Left renal pelvis (tissue), 4 donors: ENCODE measurements around the gene ACTN4. TPM values are rescaled to one million over a fixed set of nuclear protein-coding genes. Genes with fewer than 3 reads are reported as not detected.

Experiments used
- DNase-seq, 4 donors: peaks; one replicate each; pipeline ENCODE4 v3.0.0-alpha.2; 2013; ENCODE audit warnings: low read depth in 4 of 4, low spot score in 3 of 4
- polyA plus RNA-seq, 4 donors: library from polyadenylated mRNA; unstranded; fragments of 120-200 nt; gene quantifications; one replicate each; pipeline ENCODE4 v1.2.1, GENCODE V29; 2013; ENCODE audit not compliant: insufficient read length in 4 of 4

Gene ACTN4
- polyA plus RNA-seq, 4 donors = 470 to 694 (median 623) TPM

DNA sequence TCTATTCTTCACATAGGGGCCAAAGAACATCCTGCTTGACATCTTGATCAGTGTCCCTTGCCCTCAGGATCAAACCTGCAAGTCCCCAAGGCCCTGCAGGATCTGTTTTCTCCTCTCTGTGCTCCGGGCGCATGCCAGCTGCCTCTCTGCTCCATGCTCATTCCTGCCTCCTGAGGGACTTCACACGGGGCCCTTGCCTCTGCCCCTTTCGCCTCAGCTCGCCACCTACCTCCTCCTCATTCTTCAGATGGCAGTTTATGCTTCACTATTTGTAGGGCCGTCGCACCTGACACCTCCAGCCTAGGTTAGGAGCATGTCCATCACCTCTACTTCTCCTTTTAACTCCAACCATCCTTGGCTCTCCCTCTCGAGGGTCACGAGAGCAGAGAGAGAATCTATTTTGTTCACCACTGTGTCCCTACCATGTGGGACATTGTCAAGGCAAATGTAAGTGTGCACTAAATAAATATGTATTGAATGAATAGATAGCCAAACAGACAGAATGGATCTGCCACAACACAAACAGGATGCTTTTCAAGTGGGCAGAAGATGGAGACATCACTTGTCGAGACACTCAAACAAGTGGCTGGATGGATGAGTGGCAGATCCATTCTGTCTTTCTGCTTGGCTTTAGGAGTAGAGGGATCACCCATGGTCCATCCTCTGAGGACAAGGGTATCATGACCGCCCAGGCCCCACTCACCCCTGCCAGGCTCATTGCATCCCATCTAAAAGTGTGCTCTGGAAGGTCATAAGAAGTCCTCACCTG, 29.6 kb downstream of the ACTN4 start:
- DNase-seq = no peak

DNA sequence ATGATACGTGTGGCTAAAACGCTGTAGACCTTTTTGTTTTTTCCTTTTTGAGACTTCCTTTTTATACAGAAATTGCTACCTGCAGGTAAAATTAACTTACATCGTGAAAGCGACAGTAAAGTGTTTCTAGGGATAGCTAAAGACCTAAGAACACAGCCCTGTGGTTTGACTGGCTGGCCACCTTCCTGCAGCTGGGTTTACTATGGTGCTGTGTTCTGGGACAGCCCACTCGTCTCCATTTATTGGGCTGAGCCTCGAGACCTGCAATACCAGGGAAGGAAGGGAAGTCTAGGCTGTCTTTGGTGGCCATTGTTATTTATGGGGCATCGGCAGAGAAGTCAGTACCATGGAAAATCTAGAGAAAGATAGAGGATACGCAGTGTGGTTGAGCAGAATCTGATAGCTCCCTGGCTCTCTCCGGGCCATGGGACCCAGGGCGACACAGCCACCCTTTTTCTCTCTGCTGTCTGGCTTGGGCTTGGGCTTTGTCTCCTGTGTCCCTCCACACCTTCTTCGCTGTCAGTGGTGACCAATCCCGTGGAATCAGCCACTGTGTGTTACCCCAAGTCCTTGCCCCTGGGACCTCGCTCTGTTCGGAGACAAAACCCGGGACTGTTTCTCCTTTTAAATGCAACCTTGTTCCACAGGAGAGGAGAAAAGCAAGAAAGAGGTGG, 30.9 kb downstream of the ACTN4 start:
- DNase-seq = no peak

GRCh38 chr19:38678891-38679494, 31.5 kb downstream of the ACTN4 start:
- no peak for DNase-seq

GRCh38 chr19:38679839-38680238, 32.4 kb downstream of the ACTN4 start:
- DNase-seq = no peak

GRCh38 chr19:38682195-38682867, 34.9 kb downstream of the ACTN4 start:
- DNase-seq = no peak

- DNase-seq = no peak
Measured at GRCh38 chr19:38682872-38683392, 35.5 kb downstream of the ACTN4 start.

DNA sequence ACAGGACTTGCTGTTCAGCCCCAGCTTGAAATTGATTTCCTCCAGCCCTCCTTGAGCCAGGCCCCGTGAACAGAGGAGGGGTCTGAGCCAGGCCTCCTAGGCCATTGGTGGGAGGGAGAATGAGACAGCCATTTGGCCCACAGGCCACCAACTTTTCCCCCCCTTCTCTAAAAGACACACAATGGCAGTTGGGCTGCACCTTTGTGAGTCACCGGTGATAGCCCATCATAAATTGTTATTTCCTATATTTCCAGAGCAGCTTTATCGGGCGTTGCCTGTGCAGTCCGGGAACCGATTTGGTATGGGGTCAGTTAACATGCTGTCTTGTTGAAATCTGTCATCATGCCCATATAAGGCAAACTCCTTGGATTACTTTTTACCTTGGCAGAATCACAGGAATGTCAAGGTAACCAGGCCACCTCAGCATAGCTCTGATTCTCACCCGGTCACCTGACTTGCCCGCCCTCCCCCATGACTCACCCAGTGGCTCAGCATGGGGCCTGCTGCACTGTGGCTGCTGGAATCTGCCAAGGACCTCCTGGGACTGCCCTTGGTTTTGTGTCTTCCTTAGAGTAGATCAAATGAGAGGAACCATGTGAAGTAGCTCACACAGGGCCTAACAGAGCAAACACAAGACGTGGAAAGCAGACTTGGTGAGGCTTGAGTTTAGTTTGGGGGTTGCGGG, 36.1 kb downstream of the ACTN4 start:
- DNase-seq = peak in 1 of 4 donors; percentile 66

DNA sequence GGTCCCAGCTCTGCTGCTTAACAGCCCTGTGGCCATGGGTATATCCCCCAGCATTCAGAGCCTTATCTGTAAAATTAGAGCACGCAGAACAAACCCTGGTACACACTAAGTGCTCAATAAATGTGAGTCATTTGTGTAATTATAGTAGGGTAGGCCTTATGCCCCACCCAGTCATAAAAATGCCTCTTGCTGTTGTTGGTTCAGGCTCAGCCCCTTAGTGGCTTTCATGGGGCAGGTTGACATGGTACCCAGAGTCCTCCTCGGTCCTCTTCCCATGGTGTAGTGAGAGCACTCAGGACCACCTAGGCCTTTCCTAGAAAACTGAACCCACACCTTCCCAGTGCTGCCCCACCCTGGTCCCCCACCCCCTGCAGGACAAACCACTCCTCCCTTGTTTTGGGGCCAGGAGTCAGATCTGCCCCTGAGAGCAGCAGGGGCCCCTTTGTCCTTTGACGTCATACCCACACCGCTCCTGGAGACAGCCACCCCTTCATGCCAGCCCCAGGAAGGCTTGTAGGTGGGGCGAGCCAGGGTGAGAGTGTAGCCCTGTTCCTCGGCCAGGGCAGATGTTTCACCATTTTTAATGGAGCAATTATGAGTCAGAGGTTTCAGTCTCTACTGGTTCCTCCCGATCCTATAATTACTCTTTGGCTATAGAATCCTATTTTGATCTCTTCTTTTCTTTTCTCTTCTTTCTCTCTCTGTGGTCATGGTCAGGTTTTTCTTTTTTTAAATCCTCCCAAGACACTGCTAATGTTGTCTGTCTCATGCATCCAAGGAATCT, 36.8 kb downstream of the ACTN4 start:
- no peak for DNase-seq

DNA sequence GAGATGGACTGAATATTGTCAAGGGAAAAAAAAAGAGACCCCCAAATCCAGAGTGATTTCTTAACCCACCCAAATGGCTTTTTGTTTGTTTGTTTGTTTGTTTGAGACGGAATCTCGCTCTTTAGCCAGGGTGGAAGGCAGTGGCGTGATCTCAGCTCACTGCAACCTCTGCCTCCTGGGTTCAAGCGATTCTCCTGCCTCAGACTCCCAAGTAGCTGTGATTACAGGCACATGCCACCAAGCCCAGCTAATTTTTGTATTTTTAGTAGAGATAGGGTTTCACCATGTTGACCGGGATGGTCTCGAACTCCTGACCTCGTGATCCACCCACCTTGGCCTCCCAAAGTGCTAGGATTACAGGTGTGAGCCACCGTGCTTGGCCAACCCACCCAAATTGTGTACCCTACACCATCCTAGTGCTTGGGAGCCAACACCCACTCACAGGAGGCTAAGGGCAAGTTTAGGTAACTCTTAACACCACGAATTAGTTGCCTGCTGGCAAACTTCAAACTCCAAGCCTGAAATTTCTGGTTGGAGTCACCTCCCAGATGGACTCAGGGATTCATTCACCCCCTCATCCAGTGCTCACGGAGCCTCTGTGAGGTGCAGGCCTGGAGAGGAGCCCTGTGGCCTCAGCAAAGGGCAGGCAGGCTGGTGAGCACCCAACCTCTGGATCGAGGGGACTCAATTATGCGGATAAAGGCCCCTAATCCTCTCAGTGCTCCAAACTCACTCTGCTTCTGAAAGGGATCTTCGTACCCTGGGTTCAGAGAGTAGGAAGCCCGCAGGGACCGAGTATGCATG, 37.6 kb downstream of the ACTN4 start:
- no peak for DNase-seq

GRCh38 chr19:38685666-38686529, 38.4 kb downstream of the ACTN4 start:
- DNase-seq = no peak

DNA sequence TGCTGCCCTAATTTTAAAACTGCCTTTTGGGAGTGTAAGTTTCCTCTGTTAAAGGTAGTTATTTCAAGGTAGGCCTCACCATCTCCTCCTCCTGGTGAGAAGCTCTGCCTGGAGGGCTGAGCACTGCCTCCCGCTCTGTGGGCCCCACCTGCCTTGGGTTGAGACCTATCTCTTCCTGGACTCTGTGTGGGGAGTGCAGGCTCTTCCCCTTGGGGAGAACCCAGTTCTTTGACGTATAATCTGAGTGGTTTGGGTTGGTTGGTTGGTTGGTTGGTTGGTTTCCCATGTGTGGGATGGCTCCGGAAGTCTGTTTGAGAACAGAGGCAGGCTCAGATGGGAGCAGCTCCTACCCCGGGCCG, 39.1 kb downstream of the ACTN4 start:
- DNase-seq = no peak

DNA sequence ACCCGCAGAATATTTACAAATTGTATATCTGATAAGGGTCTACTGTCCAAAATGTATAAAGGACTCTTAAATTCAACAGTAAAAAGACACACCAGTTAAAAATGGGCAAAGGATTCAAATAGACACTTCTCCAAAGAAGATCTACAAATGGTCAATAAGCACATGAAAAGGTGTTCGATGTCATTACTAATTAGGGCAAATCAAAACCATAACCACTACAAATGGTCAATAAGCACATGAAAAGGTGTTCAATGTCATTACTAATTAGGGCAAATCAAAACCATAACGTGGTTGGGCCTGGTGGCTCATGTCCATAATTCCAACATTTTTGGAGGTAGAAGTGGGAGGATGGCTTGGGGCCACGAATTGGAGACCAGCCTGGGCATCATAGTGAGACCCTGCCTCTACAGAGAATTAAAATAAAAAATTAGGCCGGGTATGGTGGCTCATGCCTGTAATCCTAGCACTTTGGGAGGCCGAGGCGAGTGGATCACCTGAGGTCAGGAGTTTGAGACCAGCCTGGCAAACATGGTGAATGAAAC, 40.5 kb downstream of the ACTN4 start:
- DNase-seq = no peak

GRCh38 chr19:38690146-38690545, 42.7 kb downstream of the ACTN4 start:
- DNase-seq = no peak

DNA sequence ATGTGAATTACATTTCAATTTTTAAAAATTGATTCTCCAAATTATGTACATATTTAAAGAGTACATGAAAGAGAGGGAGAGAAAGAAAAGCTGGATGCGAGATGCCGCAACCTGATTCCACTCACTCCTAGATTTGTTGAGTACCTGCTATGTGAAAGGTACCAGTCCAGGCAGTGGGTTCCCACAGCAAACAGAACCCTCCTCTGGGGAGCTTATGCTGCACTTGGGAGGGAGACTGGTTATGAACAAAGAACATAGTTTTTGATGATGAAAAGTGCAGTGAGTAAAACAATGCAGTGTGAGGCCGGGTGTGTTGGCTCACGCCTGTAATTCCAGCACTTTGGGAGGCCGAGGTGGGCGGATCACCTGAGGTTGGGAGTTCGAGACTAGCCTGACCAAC, 43.4 kb downstream of the ACTN4 start:
- no peak for DNase-seq

- no peak for DNase-seq
Measured at GRCh38 chr19:38691938-38692457, 44.5 kb downstream of the ACTN4 start.

DNA sequence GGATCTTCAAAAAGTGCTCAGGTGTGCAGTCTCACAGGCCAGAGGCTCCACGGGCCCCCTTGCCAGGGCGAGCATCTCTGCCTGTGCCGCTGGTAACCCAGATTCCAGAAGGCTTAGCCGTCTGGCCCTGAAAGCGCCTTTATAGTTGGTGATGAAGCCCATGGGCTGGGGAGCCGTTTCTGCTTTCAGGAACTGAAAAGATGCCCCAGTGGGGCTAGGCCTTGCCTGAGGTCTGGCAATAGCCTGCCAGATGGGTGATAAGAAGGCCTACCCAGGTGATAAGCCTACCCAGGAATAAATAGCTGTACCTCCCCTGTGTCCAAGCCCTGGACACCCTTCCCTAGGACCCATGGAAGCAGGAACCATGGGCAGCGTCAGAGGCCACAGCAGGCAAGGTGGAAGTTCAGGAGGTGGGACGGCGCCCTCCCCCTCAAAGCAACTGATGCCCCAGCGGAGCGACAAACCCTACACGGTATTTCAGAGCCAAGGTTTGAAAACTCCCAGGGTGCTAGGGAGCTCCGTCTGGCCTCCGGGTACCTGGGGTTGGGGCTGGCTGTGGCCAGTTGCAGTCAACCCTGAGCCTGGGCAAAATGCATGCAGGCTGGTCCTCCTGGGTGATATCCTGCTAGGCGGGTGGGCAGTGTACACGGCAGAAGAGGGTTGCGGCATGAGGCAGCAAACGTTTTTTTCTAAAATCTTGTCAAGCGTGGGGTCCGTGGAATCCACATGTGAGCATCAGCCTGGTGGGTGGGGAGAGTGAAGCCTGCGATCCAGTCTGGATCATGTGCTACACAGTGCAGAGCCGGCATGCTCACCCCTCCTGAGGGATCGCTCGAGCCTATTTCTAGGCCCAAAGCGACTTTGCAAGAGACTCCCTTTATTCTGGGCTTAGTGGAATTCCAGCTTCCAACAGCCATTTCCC, 45.3 kb downstream of the ACTN4 start:
- no peak for DNase-seq
